ENCODE data around the gene BAIAP2.

The BAIAP2 gene

GRCh38 chr17:81035521-81036196 lies 708 bp downstream of the BAIAP2 start:
- no peak for TF ChIP-seq CTCF (IDR thresholded peaks at IDR 0.05)
- Histone ChIP-seq H3K4me1 (ENCODE audit: control insufficient read depth in 1 of 2, insufficient read depth in 1 of 2, low read depth in 1 of 2, low read length in 1 of 2) (peaks cover 40 to 43% of the 10 kb centered on the region in 2 experiments), H3K36me3 (no peaks in the 10 kb centered on the region), H3K27ac (no peak overlapping the region), H3K4me3 (ENCODE audit: low read depth in 1 of 2, low read length in 1 of 2) (peak overlapping the region; percentile 38 to 66), H3K9me3 (no peaks in the 10 kb centered on the region), H3K27me3 (peaks cover 50% of the 10 kb centered on the region)

- H3K4me1 ChIP-seq (ENCODE audit: control insufficient read depth in 1 of 2, insufficient read depth in 1 of 2, low read depth in 1 of 2, low read length in 1 of 2): peaks cover 33 to 36% of the 10 kb centered on the region in 2 experiments
- no peaks in the 10 kb centered on the region for H3K9me3 ChIP-seq
- peaks cover 52% of the 10 kb centered on the region for H3K27me3 ChIP-seq
- H3K27ac ChIP-seq: no peak overlapping the region
- TF ChIP-seq CTCF (IDR thresholded peaks at IDR 0.05): no peak
- H3K36me3 ChIP-seq: no peaks in the 10 kb centered on the region
- peak overlapping the region in 1 of 2 experiments; percentile 39 for H3K4me3 ChIP-seq (ENCODE audit: low read depth in 1 of 2, low read length in 1 of 2)
These were observed 1.4 kb downstream of the BAIAP2 start for GRCh38 chr17:81036197-81036941.

- Histone ChIP-seq H3K4me3 (ENCODE audit: low read depth in 1 of 2, low read length in 1 of 2) (no peak overlapping the region), H3K36me3 (no peaks in the 10 kb centered on the region), H3K27ac (no peak overlapping the region), H3K4me1 (ENCODE audit: control insufficient read depth in 1 of 2, insufficient read depth in 1 of 2, low read depth in 1 of 2, low read length in 1 of 2) (peaks cover 26 to 28% of the 10 kb centered on the region in 2 experiments), H3K9me3 (no peaks in the 10 kb centered on the region), H3K27me3 (peaks cover 50% of the 10 kb centered on the region)
- no peak for TF ChIP-seq CTCF (IDR thresholded peaks at IDR 0.05)
These were observed 2.3 kb downstream of the BAIAP2 start for GRCh38 chr17:81037026-81037797.

GRCh38 chr17:81037798-81038733 lies 3.1 kb downstream of the BAIAP2 start:
- no peak overlapping the region for H3K4me3 ChIP-seq (ENCODE audit: low read depth in 1 of 2, low read length in 1 of 2)
- no peaks in the 10 kb centered on the region for H3K36me3 ChIP-seq
- H3K27me3 ChIP-seq: peaks cover 50% of the 10 kb centered on the region
- TF ChIP-seq CTCF (IDR thresholded peaks at IDR 0.05): no peak
- H3K27ac ChIP-seq: no peak overlapping the region
- no peaks in the 10 kb centered on the region for H3K9me3 ChIP-seq
- H3K4me1 ChIP-seq (ENCODE audit: control insufficient read depth in 1 of 2, insufficient read depth in 1 of 2, low read depth in 1 of 2, low read length in 1 of 2): peaks cover 17 to 19% of the 10 kb centered on the region in 2 experiments

GRCh38 chr17:81039096-81039495 lies 4.1 kb downstream of the BAIAP2 start:
- no peaks in the 10 kb centered on the region for H3K36me3 ChIP-seq
- peaks cover 50% of the 10 kb centered on the region for H3K27me3 ChIP-seq
- H3K27ac ChIP-seq: no peak overlapping the region
- H3K4me1 ChIP-seq (ENCODE audit: control insufficient read depth in 1 of 2, insufficient read depth in 1 of 2, low read depth in 1 of 2, low read length in 1 of 2): peaks cover 7 to 9% of the 10 kb centered on the region in 2 experiments
- H3K4me3 ChIP-seq (ENCODE audit: low read depth in 1 of 2, low read length in 1 of 2): no peak overlapping the region
- no peaks in the 10 kb centered on the region for H3K9me3 ChIP-seq
- no peak for TF ChIP-seq CTCF (IDR thresholded peaks at IDR 0.05)
